HCT116 (cell line): ENCODE results near the gene PADI4. TPM values are rescaled to one million over a fixed set of nuclear protein-coding genes. Genes with fewer than 3 reads are reported as not detected.

Source experiments
- ATAC-seq: fragments of 200-7000 bp; cut with Tn5 transposase; 2 replicates; pipeline ENCODE4 v1.9.1; 2020; ENCODE audit warnings: mild to moderate bottlenecking, moderate library complexity
- BruUV-seq: library from RNA; stranded (reverse); fragments of 400-500 nt; replicated peaks from 2 replicates; lab custom pipeline; 2021; lab: Mats Ljungman, UMichigan
- CTCF ChIA-PET: fragments of 300-600 bp; sonication (Branson Sonifier 250); formaldehyde crosslinking; loops from one replicate; lab custom pipeline; 2021; ENCODE audit warnings: antibody characterized with exemption; lab: Charles Lee
- POLR2A ChIA-PET: fragments of 300-600, 350-600 bp; sonication (Branson Sonifier 250); formaldehyde crosslinking; loops from one replicate; lab custom pipeline; 2021; ENCODE audit warnings: antibody characterized with exemption; lab: Charles Lee
- RAD21 ChIA-PET, 2 experiments: fragments of 300-600 bp; sonication (Branson Sonifier 250); formaldehyde crosslinking; loops; one replicate each; lab custom pipeline; 2023; ENCODE audit warnings: low total read pairs in 2 of 2; ENCODE audit not compliant: uncharacterized antibody in 2 of 2, unreplicated experiment in 2 of 2, low non-redundant PET in 1 of 2; lab: Charles Lee
- DNase-seq: peaks from one replicate; pipeline ENCODE4 v3.0.0-alpha.2; 2010; ENCODE audit warnings: low read depth, low spot score
- H2AFZ ChIP-seq: fragments of 200-600 bp; shearing (Covaris generic), sonication (generic); 2 replicates; pipeline ENCODE4 v1.6.1; 2017; ENCODE audit warnings: low read depth, mixed run types, mixed read lengths, antibody characterized with exemption, low read length; ENCODE audit not compliant: poor library complexity, severe bottlenecking
- H3K27ac ChIP-seq: 2 replicates; pipeline ENCODE4 v1.5.1; 2012; ENCODE audit warnings: low read depth, low read length
- H3K27me3 ChIP-seq: fragments of 200-600 bp; sonication (generic); 2 replicates; pipeline ENCODE4 v1.6.1; 2016; ENCODE audit warnings: mixed run types, low read length, mixed read lengths; ENCODE audit not compliant: insufficient read depth
- H3K36me3 ChIP-seq, 2 experiments: fragments of 200-500 bp in 1 of 2; fragments of 200-600 bp in 1 of 2; sonication (Bioruptor generic) in 1 of 2; sonication (generic) in 1 of 2; 2 replicates each; pipeline versions ENCODE4 v1.5.1 to v1.6.1; 2014 to 2016; ENCODE audit warnings: low read length in 2 of 2, inconsistent platforms in 1 of 2, mixed read lengths in 1 of 2, mixed run types in 1 of 2; ENCODE audit not compliant: insufficient read depth in 2 of 2, control insufficient read depth in 1 of 2
- H3K4me1 ChIP-seq, 2 experiments: fragments of 200-600 bp in 1 of 2; sonication (generic) in 1 of 2; 2 replicates each; pipeline versions ENCODE4 v1.5.1 to v1.6.1; 2012 to 2017; ENCODE audit warnings: low read length in 2 of 2, inconsistent platforms in 1 of 2, mild to moderate bottlenecking in 1 of 2, mixed read lengths in 1 of 2, mixed run types in 1 of 2, moderate library complexity in 1 of 2; ENCODE audit not compliant: insufficient read depth in 2 of 2, control insufficient read depth in 1 of 2
- H3K4me2 ChIP-seq: fragments of 200-600 bp; sonication (generic); 2 replicates; pipeline ENCODE4 v1.6.1; 2017; ENCODE audit warnings: mixed run types, low read length, mixed read lengths
- H3K4me3 ChIP-seq, 2 experiments: fragments of 200-600 bp in 1 of 2; sonication (generic) in 1 of 2; replicated peaks in 1 of 2; 2 replicates each; pipeline ENCODE4 v1.5.1; 2011 to 2016; ENCODE audit warnings: low read length in 2 of 2, control low read depth in 1 of 2, low read depth in 1 of 2, mild to moderate bottlenecking in 1 of 2, mixed read lengths in 1 of 2, mixed run types in 1 of 2
- H3K79me2 ChIP-seq: fragments of 200-600 bp; sonication (generic); 2 replicates; pipeline ENCODE4 v1.6.1; 2017; ENCODE audit warnings: mild to moderate bottlenecking, mixed run types, low read length, moderate library complexity, mixed read lengths; ENCODE audit not compliant: insufficient read depth
- H3K9ac ChIP-seq: fragments of 200-600 bp; sonication (generic); 2 replicates; pipeline ENCODE4 v1.6.1; 2016; ENCODE audit warnings: low read length, mixed read lengths
- H3K9me2 ChIP-seq: fragments of 200-600 bp; sonication (generic), shearing (Covaris generic); 2 replicates; pipeline ENCODE4 v1.6.1; 2017; ENCODE audit warnings: mixed run types, mild to moderate bottlenecking, moderate library complexity; ENCODE audit not compliant: insufficient read depth
- H3K9me3 ChIP-seq, 2 experiments: fragments of 200-500 bp in 1 of 2; fragments of 200-600 bp in 1 of 2; sonication (Bioruptor generic) in 1 of 2; sonication (generic) in 1 of 2; 2 replicates each; pipeline ENCODE4 v1.6.1; 2014 to 2017; ENCODE audit warnings: low read length in 2 of 2, mixed read lengths in 2 of 2, inconsistent platforms in 1 of 2, low read depth in 1 of 2, mild to moderate bottlenecking in 1 of 2, mixed run types in 1 of 2, moderate library complexity in 1 of 2; ENCODE audit not compliant: control insufficient read depth in 1 of 2, insufficient read depth in 1 of 2
- H4K20me1 ChIP-seq: fragments of 200-600 bp; sonication (generic), shearing (Covaris generic); 2 replicates; pipeline ENCODE4 v1.6.1; 2017; ENCODE audit warnings: mixed run types, mild to moderate bottlenecking, moderate library complexity; ENCODE audit not compliant: insufficient read depth
- ATF3 ChIP-seq: IDR thresholded peaks from 2 replicates; pipeline ENCODE4 v1.6.1; 2012
- CBX3 ChIP-seq: IDR thresholded peaks from 2 replicates; pipeline ENCODE4 v1.6.1; 2012; ENCODE audit warnings: low read depth
- CEBPB ChIP-seq: IDR thresholded peaks from 2 replicates; pipeline ENCODE4 v1.6.1; 2012; ENCODE audit warnings: low read depth
- EGR1 ChIP-seq: IDR thresholded peaks from 2 replicates; pipeline ENCODE4 v1.6.1; 2012; ENCODE audit warnings: low read depth
- ELF1 ChIP-seq: IDR thresholded peaks from 2 replicates; pipeline ENCODE4 v1.6.1; 2012; ENCODE audit warnings: low read depth, borderline replicate concordance
- EZH2 ChIP-seq: fragments of 200-600 bp; sonication (generic); IDR thresholded peaks from 2 replicates; pipeline ENCODE4 v1.6.1; 2017; ENCODE audit warnings: antibody characterized with exemption, mixed run types
- EZH2phosphoT487 ChIP-seq: fragments of 200-600 bp; IDR thresholded peaks from 2 replicates; pipeline ENCODE4 v1.6.1; 2018; ENCODE audit warnings: antibody characterized with exemption, borderline replicate concordance
- JUND ChIP-seq: IDR thresholded peaks from 2 replicates; pipeline ENCODE4 v1.6.1; 2012
- POLR2A ChIP-seq: IDR thresholded peaks from 2 replicates; pipeline ENCODE4 v1.7.0; 2011; ENCODE audit warnings: borderline replicate concordance; ENCODE audit not compliant: insufficient read depth, insufficient read length; ENCODE audit errors: extremely low read depth
- POLR2AphosphoS5 ChIP-seq: IDR thresholded peaks from 2 replicates; pipeline ENCODE4 v1.6.1; 2011; ENCODE audit warnings: mild to moderate bottlenecking, low read depth, low read length, moderate library complexity
- RAD21 ChIP-seq: IDR thresholded peaks from 2 replicates; pipeline ENCODE4 v1.6.1; 2012; ENCODE audit warnings: low read depth, mild to moderate bottlenecking
- SRF ChIP-seq: IDR thresholded peaks from 2 replicates; pipeline ENCODE4 v1.6.1; 2012; ENCODE audit warnings: low read depth
- YY1 ChIP-seq: IDR thresholded peaks from 2 replicates; pipeline ENCODE4 v1.6.1; 2011; ENCODE audit warnings: low read length, low read depth, moderate library complexity, mild to moderate bottlenecking; ENCODE audit not compliant: insufficient replicate concordance; ENCODE audit errors: extremely low read depth
- ZBTB33 ChIP-seq: IDR thresholded peaks from 2 replicates; pipeline ENCODE4 v1.6.1; 2011; ENCODE audit warnings: mild to moderate bottlenecking, low read length, moderate library complexity; ENCODE audit not compliant: insufficient replicate concordance; ENCODE audit errors: extremely low read depth
- ZFX ChIP-seq: fragments of 450-650 bp; IDR thresholded peaks from 2 replicates; pipeline ENCODE4 v1.6.1; 2017
- ZNF274 ChIP-seq: fragments of 200-500 bp; sonication (Bioruptor generic); IDR thresholded peaks from 2 replicates; pipeline ENCODE4 v1.6.1; 2014; ENCODE audit warnings: mild to moderate bottlenecking, low read depth, low read length, inconsistent platforms
- intact Hi-C: fragments of 100-400 bp; cut with micrococcal nuclease; formaldehyde crosslinking; loops from 2 replicates; pipeline ENCODE4 v1.10.0; 2022
- total RNA-seq: library from RNA; stranded (reverse); gene quantifications from one replicate; pipeline ENCODE4 v1.2.1, GENCODE V29; 2021; ENCODE audit not compliant: unreplicated experiment
- TF ChIP-seq, protein P1 (sequence below), 3 experiments: fragments of 200-600 bp in 1 of 3; sonication (generic) in 1 of 3; IDR thresholded peaks in 2 of 3; conservative IDR thresholded peaks in 1 of 3; 2 replicates each; pipeline ENCODE4 v1.5.1; 2012 to 2017; ENCODE audit warnings: low read depth in 2 of 3, low read length in 2 of 3, antibody characterized with exemption in 1 of 3, borderline replicate concordance in 1 of 3, control low read depth in 1 of 3, mild to moderate bottlenecking in 1 of 3, mixed read lengths in 1 of 3, mixed run types in 1 of 3, moderate library complexity in 1 of 3; ENCODE audit not compliant: insufficient read depth in 1 of 3
- TF ChIP-seq, protein P2 (sequence below): IDR thresholded peaks from 2 replicates; pipeline ENCODE4 v1.6.1; 2012; ENCODE audit warnings: low read depth

PADI4 gene
- total RNA-seq, 1 experiment from 2014 or later: 0.44 TPM

GRCh38 chr1:17306921-17307320, 1.1 kb upstream of the PADI4 start:
- RAD21 ChIA-PET: no interaction called here
- BruUV-seq: no TSS peak
- intact Hi-C loops: no loop called here
- ATAC-seq: no peak
- H3K4me3 ChIP-seq: no peak overlapping the region
- H3K9ac ChIP-seq: no peak overlapping the region
- DNase-seq: no peak
- H4K20me1 ChIP-seq: no peaks in the 10 kb centered on the region
- H3K79me2 ChIP-seq: no peaks in the 10 kb centered on the region
- no peaks in the 10 kb centered on the region for H3K27me3 ChIP-seq
- peaks cover 9% of the 10 kb centered on the region in 2 experiments; a peak in 2 of 4 replicates for H3K9me3 ChIP-seq
- H3K4me1 ChIP-seq: no peaks in the 10 kb centered on the region
- H3K4me2 ChIP-seq: no peak overlapping the region
- no peaks in the 10 kb centered on the region for H3K9me2 ChIP-seq
- no peak for TF ChIP-seq SRF
- TF ChIP-seq CBX3: no peak
- no peak for TF ChIP-seq ATF3
- TF ChIP-seq POLR2AphosphoS5: no peak
- TF ChIP-seq CEBPB: no peak
- TF ChIP-seq JUND: no peak
- TF ChIP-seq, protein P1, sequence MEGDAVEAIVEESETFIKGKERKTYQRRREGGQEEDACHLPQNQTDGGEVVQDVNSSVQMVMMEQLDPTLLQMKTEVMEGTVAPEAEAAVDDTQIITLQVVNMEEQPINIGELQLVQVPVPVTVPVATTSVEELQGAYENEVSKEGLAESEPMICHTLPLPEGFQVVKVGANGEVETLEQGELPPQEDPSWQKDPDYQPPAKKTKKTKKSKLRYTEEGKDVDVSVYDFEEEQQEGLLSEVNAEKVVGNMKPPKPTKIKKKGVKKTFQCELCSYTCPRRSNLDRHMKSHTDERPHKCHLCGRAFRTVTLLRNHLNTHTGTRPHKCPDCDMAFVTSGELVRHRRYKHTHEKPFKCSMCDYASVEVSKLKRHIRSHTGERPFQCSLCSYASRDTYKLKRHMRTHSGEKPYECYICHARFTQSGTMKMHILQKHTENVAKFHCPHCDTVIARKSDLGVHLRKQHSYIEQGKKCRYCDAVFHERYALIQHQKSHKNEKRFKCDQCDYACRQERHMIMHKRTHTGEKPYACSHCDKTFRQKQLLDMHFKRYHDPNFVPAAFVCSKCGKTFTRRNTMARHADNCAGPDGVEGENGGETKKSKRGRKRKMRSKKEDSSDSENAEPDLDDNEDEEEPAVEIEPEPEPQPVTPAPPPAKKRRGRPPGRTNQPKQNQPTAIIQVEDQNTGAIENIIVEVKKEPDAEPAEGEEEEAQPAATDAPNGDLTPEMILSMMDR (IDR thresholded peaks at IDR 0.05 in 2 of 3, conservative IDR thresholded peaks at IDR 0.05 in 1 of 3; ENCODE audit: borderline replicate concordance in 1 of 3, insufficient read depth in 1 of 3, low read depth in 2 of 3, low read length in 2 of 3): no peak
- TF ChIP-seq, protein P2, sequence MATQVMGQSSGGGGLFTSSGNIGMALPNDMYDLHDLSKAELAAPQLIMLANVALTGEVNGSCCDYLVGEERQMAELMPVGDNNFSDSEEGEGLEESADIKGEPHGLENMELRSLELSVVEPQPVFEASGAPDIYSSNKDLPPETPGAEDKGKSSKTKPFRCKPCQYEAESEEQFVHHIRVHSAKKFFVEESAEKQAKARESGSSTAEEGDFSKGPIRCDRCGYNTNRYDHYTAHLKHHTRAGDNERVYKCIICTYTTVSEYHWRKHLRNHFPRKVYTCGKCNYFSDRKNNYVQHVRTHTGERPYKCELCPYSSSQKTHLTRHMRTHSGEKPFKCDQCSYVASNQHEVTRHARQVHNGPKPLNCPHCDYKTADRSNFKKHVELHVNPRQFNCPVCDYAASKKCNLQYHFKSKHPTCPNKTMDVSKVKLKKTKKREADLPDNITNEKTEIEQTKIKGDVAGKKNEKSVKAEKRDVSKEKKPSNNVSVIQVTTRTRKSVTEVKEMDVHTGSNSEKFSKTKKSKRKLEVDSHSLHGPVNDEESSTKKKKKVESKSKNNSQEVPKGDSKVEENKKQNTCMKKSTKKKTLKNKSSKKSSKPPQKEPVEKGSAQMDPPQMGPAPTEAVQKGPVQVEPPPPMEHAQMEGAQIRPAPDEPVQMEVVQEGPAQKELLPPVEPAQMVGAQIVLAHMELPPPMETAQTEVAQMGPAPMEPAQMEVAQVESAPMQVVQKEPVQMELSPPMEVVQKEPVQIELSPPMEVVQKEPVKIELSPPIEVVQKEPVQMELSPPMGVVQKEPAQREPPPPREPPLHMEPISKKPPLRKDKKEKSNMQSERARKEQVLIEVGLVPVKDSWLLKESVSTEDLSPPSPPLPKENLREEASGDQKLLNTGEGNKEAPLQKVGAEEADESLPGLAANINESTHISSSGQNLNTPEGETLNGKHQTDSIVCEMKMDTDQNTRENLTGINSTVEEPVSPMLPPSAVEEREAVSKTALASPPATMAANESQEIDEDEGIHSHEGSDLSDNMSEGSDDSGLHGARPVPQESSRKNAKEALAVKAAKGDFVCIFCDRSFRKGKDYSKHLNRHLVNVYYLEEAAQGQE: no peak
- TF ChIP-seq EGR1: no peak
- no peak for TF ChIP-seq RAD21
- no peak for TF ChIP-seq POLR2A
- TF ChIP-seq ZFX: no peak
- no peak for TF ChIP-seq EZH2
- no peak for TF ChIP-seq ELF1
- no peak for TF ChIP-seq EZH2phosphoT487
- TF ChIP-seq YY1: no peak
- no peak for TF ChIP-seq ZNF274
- TF ChIP-seq ZBTB33: no peak
- no peak overlapping the region for H2AFZ ChIP-seq
- no peak overlapping the region for H3K27ac ChIP-seq
- CTCF ChIA-PET: no interaction called here
- POLR2A ChIA-PET: no interaction called here
- no peaks in the 10 kb centered on the region for H3K36me3 ChIP-seq
